Activated CD8-positive, alpha-beta memory T cell treated with anti-CD3 and anti-CD28 coated beads for 1 hour (primary cell): ENCODE data around the gene FABP3.

Experiments used
- DNase-seq, 2 donors: peaks; one replicate each; pipeline ENCODE4 v3.0.0-alpha.2; 2020; ENCODE audit warnings: low read depth in 1 of 2; ENCODE audit errors: extremely low read depth in 1 of 2

FABP3 gene

GRCh38 chr1:31324992-31325391 is 47.9 kb downstream of the FABP3 start:
- no peak for DNase-seq

DNA sequence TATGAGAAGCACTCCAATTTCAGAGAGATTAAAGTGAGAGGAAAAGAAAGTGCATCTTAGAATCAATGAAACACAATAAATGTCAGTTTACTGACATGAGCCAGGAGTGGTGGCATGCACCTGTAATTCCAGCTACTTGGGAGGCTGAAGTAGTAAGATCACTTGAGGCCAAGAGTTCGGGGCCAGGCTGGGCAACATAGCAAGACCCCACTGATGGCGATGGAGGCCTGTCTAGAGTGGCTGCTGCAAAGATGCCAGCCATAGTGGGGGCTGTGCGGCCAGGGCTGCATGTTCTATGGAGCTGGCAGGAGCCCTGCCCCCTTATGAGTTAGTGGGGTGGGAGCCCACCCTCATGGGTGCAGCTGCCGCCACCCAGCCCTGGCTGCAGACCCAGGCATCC is 48.8 kb downstream of the FABP3 start:
- no peak for DNase-seq

DNA sequence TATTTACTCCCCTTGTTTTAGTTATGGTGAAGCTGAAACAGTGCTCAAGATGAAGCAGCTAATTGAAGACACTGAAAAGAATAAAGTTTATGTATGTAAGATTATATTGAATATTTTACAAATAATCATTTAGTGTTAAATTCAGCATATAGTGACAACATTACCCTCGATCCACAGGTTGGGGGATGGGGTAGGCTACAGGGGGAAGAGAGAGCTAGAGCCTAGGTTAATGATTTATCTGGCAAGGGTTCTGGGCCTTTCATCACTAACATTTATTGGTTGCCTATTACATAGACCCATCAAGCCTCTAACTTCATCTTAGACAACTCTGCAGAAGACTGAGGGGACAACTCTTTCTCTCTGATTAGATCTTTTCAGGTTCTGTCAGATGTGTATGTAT is 54.7 kb downstream of the FABP3 start:
- no peak for DNase-seq

- DNase-seq, result no peak
These were observed 57.0 kb downstream of the FABP3 start for GRCh38 chr1:31315902-31316301.
